Mesenchymal stem cell (in vitro differentiated cells and primary cell): ENCODE data around the gene KCNQ5.

ENCODE experiments used
- DNase-seq: peaks from one replicate; pipeline ENCODE4 v3.0.0-alpha.2; 2013
- H2AFZ ChIP-seq: one replicate; pipeline ENCODE4 v1.6.1; 2013; ENCODE audit warnings: low read depth, mild to moderate bottlenecking, control low read depth, inconsistent platforms, low read length, moderate library complexity
- H2AK5ac ChIP-seq: 2 replicates; pipeline ENCODE4 v1.6.1; 2013; ENCODE audit warnings: low read length, moderate library complexity, mild to moderate bottlenecking, inconsistent platforms; ENCODE audit not compliant: severe bottlenecking
- H2BK120ac ChIP-seq: one replicate; pipeline ENCODE4 v1.6.1; 2013; ENCODE audit warnings: low read depth, mild to moderate bottlenecking, inconsistent platforms, low read length, moderate library complexity
- H2BK12ac ChIP-seq, 2 experiments: one replicate each; pipeline ENCODE4 v1.6.1; 2013; ENCODE audit warnings: inconsistent platforms in 2 of 2, low read length in 2 of 2, mild to moderate bottlenecking in 2 of 2, moderate library complexity in 2 of 2, control low read depth in 1 of 2
- H2BK15ac ChIP-seq: one replicate; pipeline ENCODE4 v1.6.1; 2013; ENCODE audit warnings: mild to moderate bottlenecking, low read depth, inconsistent platforms; ENCODE audit not compliant: poor library complexity, severe bottlenecking
- H2BK5ac ChIP-seq: 2 replicates; pipeline ENCODE4 v1.6.1; 2013; ENCODE audit warnings: low read depth, mild to moderate bottlenecking, low read length, control low read depth, inconsistent platforms; ENCODE audit not compliant: poor library complexity, severe bottlenecking
- H3K14ac ChIP-seq, 2 experiments: one replicate each; pipeline ENCODE4 v1.6.1; 2013; ENCODE audit warnings: inconsistent platforms in 2 of 2, low read length in 2 of 2, control low read depth in 1 of 2, mild to moderate bottlenecking in 1 of 2, moderate library complexity in 1 of 2
- H3K18ac ChIP-seq, 2 experiments: one replicate each; pipeline ENCODE4 v1.6.1; 2013; ENCODE audit warnings: inconsistent platforms in 2 of 2, low read length in 2 of 2, control low read depth in 1 of 2, low read depth in 1 of 2, mild to moderate bottlenecking in 1 of 2
- H3K23ac ChIP-seq, 2 experiments: one replicate each; pipeline ENCODE4 v1.6.1; 2013; ENCODE audit warnings: inconsistent platforms in 2 of 2, low read length in 2 of 2, mild to moderate bottlenecking in 2 of 2, moderate library complexity in 2 of 2, control low read depth in 1 of 2
- H3K27ac ChIP-seq: 2 replicates; pipeline ENCODE4 v1.5.1; 2013; ENCODE audit warnings: mild to moderate bottlenecking, moderate library complexity, low read length, control low read depth, inconsistent platforms; ENCODE audit not compliant: poor library complexity, severe bottlenecking
- H3K27me3 ChIP-seq, 2 experiments: 2 replicates each; pipeline versions ENCODE4 v1.6.1 to v1.7.0; 2013; ENCODE audit warnings: low read length in 2 of 2, mild to moderate bottlenecking in 2 of 2, moderate library complexity in 2 of 2, control low read depth in 1 of 2, inconsistent platforms in 1 of 2; ENCODE audit not compliant: control insufficient read depth in 1 of 2, insufficient read depth in 1 of 2
- H3K36me3 ChIP-seq, 2 experiments: 2 replicates each; pipeline versions ENCODE4 v1.6.1 to v1.7.0; 2013; ENCODE audit warnings: low read length in 2 of 2, control low read depth in 1 of 2, inconsistent platforms in 1 of 2, low read depth in 1 of 2, mild to moderate bottlenecking in 1 of 2; ENCODE audit not compliant: insufficient read depth in 2 of 2, control insufficient read depth in 1 of 2
- H3K4ac ChIP-seq, 2 experiments: one replicate each; pipeline ENCODE4 v1.6.1; 2013; ENCODE audit warnings: inconsistent platforms in 2 of 2, low read length in 2 of 2, mild to moderate bottlenecking in 2 of 2, moderate library complexity in 2 of 2, control low read depth in 1 of 2, low read depth in 1 of 2
- H3K4me1 ChIP-seq: 2 replicates; pipeline ENCODE4 v1.6.1; 2013; ENCODE audit warnings: low read depth, low read length, control low read depth; ENCODE audit not compliant: control insufficient read depth, insufficient read depth
- H3K4me2 ChIP-seq: 2 replicates; pipeline ENCODE4 v1.6.1; 2013; ENCODE audit warnings: low read length, mild to moderate bottlenecking, inconsistent platforms; ENCODE audit not compliant: poor library complexity, severe bottlenecking
- H3K4me3 ChIP-seq, 2 experiments: 2 replicates each; pipeline versions ENCODE4 v1.5.1 to v1.7.0; 2013; ENCODE audit warnings: low read length in 2 of 2, mild to moderate bottlenecking in 2 of 2, control low read depth in 1 of 2, low read depth in 1 of 2; ENCODE audit not compliant: insufficient read depth in 1 of 2
- H3K79me1 ChIP-seq: replicated peaks from 2 replicates; pipeline ENCODE4 v1.6.1; 2013; ENCODE audit warnings: mild to moderate bottlenecking, control low read depth, low read length, inconsistent platforms; ENCODE audit not compliant: poor library complexity, severe bottlenecking
- H3K9ac ChIP-seq: 2 replicates; pipeline ENCODE4 v1.7.0; 2013; ENCODE audit warnings: mild to moderate bottlenecking, low read length, moderate library complexity
- H3K9me3 ChIP-seq: 2 replicates; pipeline ENCODE4 v1.7.0; 2013; ENCODE audit warnings: mild to moderate bottlenecking, low read length; ENCODE audit not compliant: control insufficient read depth
- H4K8ac ChIP-seq: one replicate; pipeline ENCODE4 v1.6.1; 2013; ENCODE audit warnings: inconsistent platforms, mild to moderate bottlenecking, low read length, moderate library complexity
- H4K91ac ChIP-seq: one replicate; pipeline ENCODE4 v1.6.1; 2013; ENCODE audit warnings: mild to moderate bottlenecking, low read length, inconsistent platforms
- WGBS: methylation state at CpG from one replicate; pipeline ENCODE4 v1.1.7; 2013; ENCODE audit warnings: mixed read lengths; 5-methylcytosine and 5-hydroxymethylcytosine counted together

Gene KCNQ5

DNA sequence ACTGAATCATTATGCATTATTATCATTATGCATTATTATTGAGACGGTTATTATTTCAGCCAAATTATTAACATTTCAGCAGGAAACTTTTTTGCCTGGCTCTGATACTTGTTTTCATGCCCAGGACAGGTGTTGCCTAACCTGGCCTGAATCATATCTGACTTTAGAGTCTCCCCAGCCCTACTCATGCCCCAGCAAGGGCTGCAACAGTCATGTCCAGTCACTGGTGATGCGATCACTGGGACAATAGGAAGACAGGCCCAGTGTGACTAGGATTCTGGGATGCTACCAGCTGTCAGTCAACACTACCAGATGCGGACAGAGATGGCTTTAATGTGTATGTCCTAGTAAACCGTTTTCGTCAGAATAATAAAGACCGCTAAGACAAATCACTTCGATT is 318.4 kb downstream of the KCNQ5 start:
- Histone ChIP-seq H3K4me1 (no peaks in the 10 kb centered on the region), H2BK15ac (no peak overlapping the region), H2BK120ac (no peak overlapping the region), H4K8ac (no peak overlapping the region), H3K79me1 (no peaks in the 10 kb centered on the region), H3K4ac (no peak overlapping the region), H3K9me3 (no peaks in the 10 kb centered on the region), H3K14ac (no peak overlapping the region), H3K36me3 (no peaks in the 10 kb centered on the region), H2AK5ac (no peak overlapping the region), H3K4me3 (no peak overlapping the region), H3K27me3 (no peaks in the 10 kb centered on the region), H4K91ac (no peak overlapping the region), H2BK12ac (no peak overlapping the region), H3K4me2 (no peak overlapping the region), H3K9ac (no peak overlapping the region), H3K27ac (no peak overlapping the region), H2AFZ (no peak overlapping the region), H3K18ac (no peak overlapping the region), H2BK5ac (no peak overlapping the region), H3K23ac (no peak overlapping the region)
- 96% methylated on average over 7 of the region's 7 CpGs for WGBS
- no peak for DNase-seq

DNA sequence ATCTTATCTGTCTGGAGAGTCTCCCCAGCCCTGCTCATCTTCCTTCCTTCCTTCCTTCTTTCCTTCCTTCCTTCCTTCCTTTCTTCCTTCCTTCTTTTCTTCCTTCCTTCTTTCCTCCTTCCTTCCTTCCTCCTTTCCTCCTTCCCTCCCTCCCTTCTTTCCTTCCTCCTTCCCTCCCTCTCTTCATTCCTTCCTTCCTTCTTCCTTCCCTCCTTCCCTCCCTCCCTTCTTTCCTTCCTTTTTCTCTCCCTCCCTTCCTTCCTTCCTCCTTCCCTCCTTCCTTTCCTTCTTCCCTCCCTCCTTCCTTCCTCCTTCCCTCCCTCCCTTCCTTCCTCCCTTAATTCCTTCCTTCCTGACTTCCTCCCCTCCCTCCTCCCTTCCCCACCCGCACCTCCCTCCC is 319.4 kb downstream of the KCNQ5 start:
- Histone ChIP-seq H3K23ac (no peak overlapping the region), H3K18ac (no peak overlapping the region), H3K4me1 (no peaks in the 10 kb centered on the region), H3K4me3 (no peak overlapping the region), H2AK5ac (no peak overlapping the region), H3K14ac (no peak overlapping the region), H3K27me3 (no peaks in the 10 kb centered on the region), H3K79me1 (no peaks in the 10 kb centered on the region), H4K8ac (no peak overlapping the region), H4K91ac (no peak overlapping the region), H2AFZ (no peak overlapping the region), H3K4ac (no peak overlapping the region), H3K27ac (no peak overlapping the region), H3K9me3 (no peaks in the 10 kb centered on the region), H3K36me3 (no peaks in the 10 kb centered on the region), H2BK12ac (no peak overlapping the region), H3K9ac (no peak overlapping the region), H2BK5ac (no peak overlapping the region), H2BK15ac (no peak overlapping the region), H2BK120ac (no peak overlapping the region), H3K4me2 (no peak overlapping the region)
- DNase-seq = no peak
- WGBS = 95% methylated on average over 1 of the region's 1 CpG

DNA sequence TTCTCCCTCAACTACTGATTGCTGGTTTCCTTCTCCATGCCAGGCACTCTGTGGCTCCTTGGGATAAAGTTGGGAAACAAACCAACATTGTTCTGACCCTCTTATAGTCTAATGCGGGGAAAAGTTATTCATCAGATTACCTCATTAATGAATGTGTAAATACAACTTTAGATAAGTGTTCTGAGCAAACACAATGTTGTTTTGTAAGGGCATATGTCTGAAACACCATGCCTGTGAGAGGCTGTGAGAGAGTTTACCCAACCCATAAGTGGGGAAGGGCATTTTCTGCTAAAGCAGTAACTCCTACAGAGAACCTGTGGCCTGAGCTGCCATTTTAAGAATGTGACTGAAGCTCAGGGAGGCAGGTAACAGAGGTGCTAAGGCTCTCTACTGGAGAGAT is 319.9 kb downstream of the KCNQ5 start:
- Histone ChIP-seq H2BK15ac (no peak overlapping the region), H2AFZ (no peak overlapping the region), H2AK5ac (no peak overlapping the region), H3K4me3 (no peak overlapping the region), H3K27ac (no peak overlapping the region), H3K79me1 (no peaks in the 10 kb centered on the region), H3K27me3 (no peaks in the 10 kb centered on the region), H4K91ac (no peak overlapping the region), H3K9ac (no peak overlapping the region), H3K9me3 (no peaks in the 10 kb centered on the region), H3K4me2 (no peak overlapping the region), H3K14ac (no peak overlapping the region), H3K4ac (no peak overlapping the region), H4K8ac (no peak overlapping the region), H2BK12ac (no peak overlapping the region), H3K18ac (no peak overlapping the region), H3K23ac (no peak overlapping the region), H2BK5ac (no peak overlapping the region), H2BK120ac (no peak overlapping the region), H3K36me3 (no peaks in the 10 kb centered on the region), H3K4me1 (no peaks in the 10 kb centered on the region)
- WGBS = no CpG with 5 or more reads among the region's 1 CpG
- DNase-seq = no peak

DNA sequence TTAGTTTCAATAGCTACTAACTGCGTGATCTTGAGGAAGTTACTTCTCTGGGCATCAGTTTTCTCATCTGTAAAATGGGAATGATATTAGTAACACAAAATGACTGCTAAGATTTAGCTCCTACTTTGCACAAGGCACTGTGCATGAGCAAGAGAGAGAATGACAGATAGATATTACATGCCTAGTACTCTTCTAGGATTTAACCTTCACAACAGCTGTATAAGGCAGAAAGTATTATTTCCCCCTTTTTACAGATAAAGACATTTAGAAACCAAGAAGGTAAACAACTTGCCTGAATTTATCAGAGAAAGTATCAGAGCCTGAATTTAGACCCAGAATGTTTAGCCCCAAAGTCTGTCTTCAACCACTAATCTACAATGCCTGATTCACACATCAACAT is 321.8 kb downstream of the KCNQ5 start:
- no peak overlapping the region for H3K9ac ChIP-seq
- H2BK5ac ChIP-seq = no peak overlapping the region
- no peak overlapping the region for H3K4me3 ChIP-seq
- no peak overlapping the region for H2BK120ac ChIP-seq
- WGBS = no CpG with 5 or more reads among the region's 1 CpG
- H2AFZ ChIP-seq = no peak overlapping the region
- H3K18ac ChIP-seq = no peak overlapping the region
- H3K4ac ChIP-seq = no peak overlapping the region
- no peaks in the 10 kb centered on the region for H3K4me1 ChIP-seq
- H3K9me3 ChIP-seq = no peaks in the 10 kb centered on the region
- H3K14ac ChIP-seq = no peak overlapping the region
- H3K27ac ChIP-seq = no peak overlapping the region
- H2BK15ac ChIP-seq = no peak overlapping the region
- no peak overlapping the region for H2BK12ac ChIP-seq
- H4K8ac ChIP-seq = no peak overlapping the region
- no peak overlapping the region for H3K23ac ChIP-seq
- no peak overlapping the region for H3K4me2 ChIP-seq
- H4K91ac ChIP-seq = no peak overlapping the region
- H3K79me1 ChIP-seq = no peaks in the 10 kb centered on the region
- H3K27me3 ChIP-seq = no peaks in the 10 kb centered on the region
- no peaks in the 10 kb centered on the region for H3K36me3 ChIP-seq
- no peak for DNase-seq
- H2AK5ac ChIP-seq = no peak overlapping the region
